Adrenal gland (tissue), 5 donors: ENCODE results near the gene BARD1.

Source experiments
- CTCF ChIP-seq, 6 experiments: fragments of 450-650 bp in 4 of 6; fragments of 200-600 bp in 2 of 6; sonication (generic) in 1 of 6; IDR thresholded peaks; 1 replicate in 5 of 6; 2 replicates in 1 of 6; pipeline versions ENCODE4 v1.5.1 to v1.8.0; 2016 to 2021; ENCODE audit warnings: antibody characterized with exemption in 6 of 6, mild to moderate bottlenecking in 2 of 6, moderate library complexity in 1 of 6
- POLR2A ChIP-seq, 2 donors: fragments of 450-650 bp; IDR thresholded peaks; one replicate each; pipeline ENCODE4 v1.6.1; 2017; ENCODE audit warnings: antibody characterized with exemption in 2 of 2, mild to moderate bottlenecking in 2 of 2, moderate library complexity in 1 of 2
- donor health status: DM: no; HTN: no; CAD: no.

- TF ChIP-seq CTCF (IDR thresholded peaks at IDR 0.05) (no peak), POLR2A (IDR thresholded peaks at IDR 0.05) (no peak)
Measured at GRCh38 chr2:214801768-214802397, 7.6 kb downstream of the BARD1 start.
